ENCODE data around the gene SHROOM2.
A peak's percentile ranks its signal among the peaks of the same experiment; 100 is the strongest.

The SHROOM2 gene

GRCh38 chrX:9955506-9955905 lies 169.3 kb downstream of the SHROOM2 start:
- DNase-seq, result no peak

- DNase-seq, result no peak
These were observed 171.5 kb downstream of the SHROOM2 start for GRCh38 chrX:9957743-9958142.

GRCh38 chrX:9958183-9958582 lies 172.0 kb downstream of the SHROOM2 start:
- DNase-seq, result no peak

GRCh38 chrX:9961750-9962149 lies 175.5 kb downstream of the SHROOM2 start:
- DNase-seq, result no peak

GRCh38 chrX:9966775-9967408 lies 180.7 kb downstream of the SHROOM2 start, which contains the start of gene CLDN34:
TSS of gene CLDN34 (plus strand) at chrX:9967358. CDS start at chrX:9967358, 0 bp downstream.
- DNase-seq, result no peak

GRCh38 chrX:9977635-9978034 lies 191.4 kb downstream of the SHROOM2 start:
- no peak for DNase-seq

- DNase-seq, result no peak
These were observed 194.2 kb downstream of the SHROOM2 start for GRCh38 chrX:9980401-9980800.

GRCh38 chrX:9980927-9981326 lies 194.7 kb downstream of the SHROOM2 start:
- DNase-seq, result no peak

- DNase-seq, result no peak
These were observed 197.2 kb downstream of the SHROOM2 start for GRCh38 chrX:9983441-9983840.

- no peak for DNase-seq
These were observed 197.6 kb downstream of the SHROOM2 start for GRCh38 chrX:9983846-9984245.

GRCh38 chrX:9988762-9989161 lies 202.5 kb downstream of the SHROOM2 start:
- no peak for DNase-seq

GRCh38 chrX:9992061-9992460 lies 205.8 kb downstream of the SHROOM2 start:
- DNase-seq, result no peak

- no peak for DNase-seq
These were observed 206.5 kb downstream of the SHROOM2 start for GRCh38 chrX:9992724-9993123.

- peak; percentile 86 for DNase-seq
These were observed 209.7 kb downstream of the SHROOM2 start for GRCh38 chrX:9995855-9996339.

- no peak for DNase-seq
These were observed 210.8 kb downstream of the SHROOM2 start for GRCh38 chrX:9997041-9997440.

GRCh38 chrX:9997524-9997923 lies 211.3 kb downstream of the SHROOM2 start:
- DNase-seq, result peak; percentile 73
